ENCODE results near the gene EMC8. TPM values are rescaled to one million over a fixed set of nuclear protein-coding genes. Genes with fewer than 3 reads are reported as not detected.

EMC8 gene
- total RNA-seq, 2 donors from 2014 or later = 60.1 to 67.6 TPM

- 88 to 98% methylated on average over 10 of the region's 10 CpGs for WGBS, 2 experiments (ENCODE audit: insufficient coverage in 1 of 2, insufficient read length in 1 of 2)
- H3K27me3 ChIP-seq (ENCODE audit: control insufficient read depth, insufficient read depth, low read length, poor library complexity, severe bottlenecking) = peaks cover 7% of the 10 kb centered on the region
- Mint-ChIP-seq H3K9me3 (no peaks in the 10 kb centered on the region), H3K27ac (no peak overlapping the region), H3K36me3 (ENCODE audit: low read depth) (no peaks in the 10 kb centered on the region), H3K27me3 (ENCODE audit: insufficient read depth) (no peaks in the 10 kb centered on the region), H3K4me1 (no peaks in the 10 kb centered on the region), H3K4me3 (no peak overlapping the region)
- H3K9ac ChIP-seq (ENCODE audit: extremely low read depth, low read length, poor library complexity, severe bottlenecking) = no peak overlapping the region
- H3K4me3 ChIP-seq (ENCODE audit: low read length) = no peak overlapping the region
- no peaks in the 10 kb centered on the region for H3K9me3 ChIP-seq (ENCODE audit: control insufficient read depth, low read length)
- TF ChIP-seq, protein P1, sequence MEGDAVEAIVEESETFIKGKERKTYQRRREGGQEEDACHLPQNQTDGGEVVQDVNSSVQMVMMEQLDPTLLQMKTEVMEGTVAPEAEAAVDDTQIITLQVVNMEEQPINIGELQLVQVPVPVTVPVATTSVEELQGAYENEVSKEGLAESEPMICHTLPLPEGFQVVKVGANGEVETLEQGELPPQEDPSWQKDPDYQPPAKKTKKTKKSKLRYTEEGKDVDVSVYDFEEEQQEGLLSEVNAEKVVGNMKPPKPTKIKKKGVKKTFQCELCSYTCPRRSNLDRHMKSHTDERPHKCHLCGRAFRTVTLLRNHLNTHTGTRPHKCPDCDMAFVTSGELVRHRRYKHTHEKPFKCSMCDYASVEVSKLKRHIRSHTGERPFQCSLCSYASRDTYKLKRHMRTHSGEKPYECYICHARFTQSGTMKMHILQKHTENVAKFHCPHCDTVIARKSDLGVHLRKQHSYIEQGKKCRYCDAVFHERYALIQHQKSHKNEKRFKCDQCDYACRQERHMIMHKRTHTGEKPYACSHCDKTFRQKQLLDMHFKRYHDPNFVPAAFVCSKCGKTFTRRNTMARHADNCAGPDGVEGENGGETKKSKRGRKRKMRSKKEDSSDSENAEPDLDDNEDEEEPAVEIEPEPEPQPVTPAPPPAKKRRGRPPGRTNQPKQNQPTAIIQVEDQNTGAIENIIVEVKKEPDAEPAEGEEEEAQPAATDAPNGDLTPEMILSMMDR (conservative IDR thresholded peaks at IDR 0.05) = no peak
- no peaks in the 10 kb centered on the region for H3K36me3 ChIP-seq (ENCODE audit: control insufficient read depth, insufficient read depth, low read length)
- no peak overlapping the region for H3K27ac ChIP-seq (ENCODE audit: low read depth, low read length)
- no peaks in the 10 kb centered on the region for H3K4me1 ChIP-seq (ENCODE audit: control insufficient read depth, insufficient read depth, low read length)
- no peak for DNase-seq
Measured at GRCh38 chr16:85840801-85841200, 41.5 kb upstream of the EMC8 start.

DNA sequence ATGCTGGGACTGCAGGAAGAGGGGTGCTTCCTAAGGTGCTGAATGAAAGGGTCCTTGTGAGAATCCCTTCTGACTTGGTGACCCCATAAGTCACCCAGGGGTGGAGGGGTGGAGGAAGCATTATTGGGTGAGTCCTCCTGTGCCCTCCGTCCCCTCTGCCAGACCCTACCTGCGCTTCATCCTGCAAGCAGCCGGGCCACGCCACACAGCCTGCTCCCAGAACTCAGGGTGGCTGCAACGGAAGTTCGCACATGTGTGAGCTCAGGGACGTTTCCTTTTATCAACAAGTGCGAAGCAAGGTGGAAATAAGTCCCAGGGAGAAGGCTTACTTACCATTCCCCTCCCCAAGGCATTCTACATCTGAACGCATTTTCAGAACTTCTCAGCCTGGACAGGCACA is 41.1 kb upstream of the EMC8 start:
- H3K4me3 Mint-ChIP-seq = no peak overlapping the region

DNA sequence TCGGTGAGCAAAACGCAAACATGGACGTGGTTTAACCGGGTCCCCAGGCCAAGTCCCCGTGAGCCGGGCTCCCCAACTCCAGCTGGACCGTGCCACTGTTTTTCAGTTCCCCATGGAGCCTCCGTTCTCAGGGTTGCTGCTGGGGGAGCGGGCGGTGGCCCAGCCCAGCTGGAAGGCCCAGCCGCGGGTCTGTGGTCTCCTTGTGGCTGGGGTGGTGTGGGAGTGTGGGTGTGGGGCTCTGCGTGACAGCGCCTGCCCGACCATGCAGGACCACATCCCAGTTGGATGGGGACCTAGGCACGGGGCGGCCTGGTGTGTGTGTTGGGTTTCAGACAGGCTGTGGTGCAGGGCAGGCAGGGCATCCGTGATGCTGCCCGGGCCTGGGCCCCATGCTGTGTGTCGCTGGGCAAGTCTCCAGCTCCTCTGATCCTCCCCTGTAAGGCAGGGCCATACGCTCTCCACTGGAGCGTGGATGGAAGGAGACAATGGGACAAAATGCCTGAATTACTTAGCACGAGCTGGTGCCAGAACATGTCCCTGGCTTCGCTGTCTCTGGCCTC is 40.4 kb upstream of the EMC8 start:
- no peaks in the 10 kb centered on the region for H3K9me3 Mint-ChIP-seq
- H3K27me3 Mint-ChIP-seq (ENCODE audit: insufficient read depth) = no peaks in the 10 kb centered on the region
- WGBS, 2 experiments (ENCODE audit: insufficient coverage in 1 of 2, insufficient read length in 1 of 2) = 96 to 97% methylated on average over 18 to 24 of the region's 24 CpGs
- no peak overlapping the region for H3K4me3 Mint-ChIP-seq
- peaks cover 7% of the 10 kb centered on the region for H3K27me3 ChIP-seq (ENCODE audit: control insufficient read depth, insufficient read depth, low read length, poor library complexity, severe bottlenecking)
- no peaks in the 10 kb centered on the region for H3K4me1 ChIP-seq (ENCODE audit: control insufficient read depth, insufficient read depth, low read length)
- no peak for DNase-seq
- H3K27ac Mint-ChIP-seq = no peak overlapping the region
- H3K9ac ChIP-seq (ENCODE audit: extremely low read depth, low read length, poor library complexity, severe bottlenecking) = no peak overlapping the region
- no peaks in the 10 kb centered on the region for H3K36me3 ChIP-seq (ENCODE audit: control insufficient read depth, insufficient read depth, low read length)
- H3K9me3 ChIP-seq (ENCODE audit: control insufficient read depth, low read length) = no peaks in the 10 kb centered on the region
- H3K27ac ChIP-seq (ENCODE audit: low read depth, low read length) = no peak overlapping the region
- TF ChIP-seq, protein P1 (conservative IDR thresholded peaks at IDR 0.05) = no peak
- no peaks in the 10 kb centered on the region for H3K4me1 Mint-ChIP-seq
- H3K4me3 ChIP-seq (ENCODE audit: low read length) = no peak overlapping the region
- no peaks in the 10 kb centered on the region for H3K36me3 Mint-ChIP-seq (ENCODE audit: low read depth)

More for the DNA sequence above, 41.1 kb upstream of the EMC8 start:
- Mint-ChIP-seq H3K36me3 (ENCODE audit: low read depth) (no peaks in the 10 kb centered on the region), H3K9me3 (no peaks in the 10 kb centered on the region), H3K4me1 (no peaks in the 10 kb centered on the region), H3K27me3 (ENCODE audit: insufficient read depth) (no peaks in the 10 kb centered on the region), H3K27ac (no peak overlapping the region)
- DNase-seq = no peak
- Histone ChIP-seq H3K4me3 (ENCODE audit: low read length) (no peak overlapping the region), H3K36me3 (ENCODE audit: control insufficient read depth, insufficient read depth, low read length) (no peaks in the 10 kb centered on the region), H3K9me3 (ENCODE audit: control insufficient read depth, low read length) (no peaks in the 10 kb centered on the region), H3K4me1 (ENCODE audit: control insufficient read depth, insufficient read depth, low read length) (no peaks in the 10 kb centered on the region), H3K27ac (ENCODE audit: low read depth, low read length) (no peak overlapping the region), H3K27me3 (ENCODE audit: control insufficient read depth, insufficient read depth, low read length, poor library complexity, severe bottlenecking) (peaks cover 7% of the 10 kb centered on the region), H3K9ac (ENCODE audit: extremely low read depth, low read length, poor library complexity, severe bottlenecking) (no peak overlapping the region)
- TF ChIP-seq, protein P1 (conservative IDR thresholded peaks at IDR 0.05) = no peak
- 93% methylated on average over 8 to 9 of the region's 9 CpGs for WGBS, 2 experiments (ENCODE audit: insufficient coverage in 1 of 2, insufficient read length in 1 of 2)

Data from endodermal cell (in vitro differentiated cells).